HepG2 (cell line): Measurements from ENCODE around the gene FAM20C. TPM values are rescaled to one million over a fixed set of nuclear protein-coding genes. Genes with fewer than 3 reads are reported as not detected.

Experiments
- CBX5 ChIP-seq: sonication (generic); formaldehyde crosslinking; IDR thresholded peaks from 2 replicates; pipeline ENCODE4 v1.4.0; 2020; ENCODE audit warnings: missing genetic modification reagents, borderline replicate concordance
- CENPX ChIP-seq: sonication (generic); formaldehyde crosslinking; IDR thresholded peaks from 2 replicates; pipeline ENCODE4 v1.9.0; 2021; ENCODE audit warnings: mild to moderate bottlenecking, missing genetic modification reagents, moderate library complexity
- PITX1 ChIP-seq: sonication (generic); formaldehyde crosslinking; IDR thresholded peaks from 2 replicates; pipeline ENCODE4 v1.5.1; 2020; ENCODE audit warnings: mild to moderate bottlenecking, missing genetic modification reagents
- RERE ChIP-seq: IDR thresholded peaks from 2 replicates; pipeline ENCODE4 v1.6.1; 2016; ENCODE audit warnings: low read depth, missing genetic modification reagents, missing compliant biosample characterization
- SP1 ChIP-seq, 2 experiments: fragments of 450-650 bp in 1 of 2; sonication (generic) in 1 of 2; formaldehyde crosslinking in 1 of 2; IDR thresholded peaks; 2 replicates each; pipeline versions ENCODE4 v1.4.0 to v1.6.1; 2016 to 2020; ENCODE audit warnings: missing genetic modification reagents in 1 of 2
- SRSF9 ChIP-seq: fragments of 200-400 bp; formaldehyde crosslinking; IDR thresholded peaks from 2 replicates; pipeline ENCODE4 v1.6.1; 2018; ENCODE audit warnings: borderline replicate concordance, mild to moderate bottlenecking, low read depth, low read length; ENCODE audit not compliant: insufficient read depth, poor library complexity, severe bottlenecking
- TBX2 ChIP-seq: sonication (generic); formaldehyde crosslinking; IDR thresholded peaks from 2 replicates; pipeline ENCODE4 v1.5.0; 2020; ENCODE audit warnings: missing genetic modification reagents, mild to moderate bottlenecking, borderline replicate concordance
- TFDP2 ChIP-seq: sonication (generic); formaldehyde crosslinking; IDR thresholded peaks from 2 replicates; pipeline ENCODE4 v1.4.0; 2020; ENCODE audit warnings: missing genetic modification reagents
- ZNF18 ChIP-seq: sonication (generic); formaldehyde crosslinking; IDR thresholded peaks from 2 replicates; pipeline ENCODE4 v1.8.0; 2022; ENCODE audit warnings: mild to moderate bottlenecking, missing genetic modification reagents; ENCODE audit not compliant: insufficient replicate concordance
- ZNF446 ChIP-seq: sonication (generic); formaldehyde crosslinking; IDR thresholded peaks from 2 replicates; pipeline ENCODE4 v1.5.0; 2020; ENCODE audit warnings: mild to moderate bottlenecking, missing genetic modification reagents
- ZNF652 ChIP-seq: IDR thresholded peaks from 2 replicates; pipeline ENCODE4 v1.6.1; 2016; ENCODE audit warnings: low read depth, borderline replicate concordance
- polyA plus RNA-seq, 8 experiments: library from polyadenylated mRNA; depleted of rRNA in 3 of 8; stranded (reverse) in 7 of 8; unstranded in 1 of 8; fragments of >200 nt; fragmentation: Illumina TruSeq in 4 of 8; extraction: Trizol in 4 of 8; gene quantifications; 2 replicates each; pipeline versions ENCODE4 v1.2.1 to v1.2.3, GENCODE V29; 2011 to 2016; ENCODE audit warnings: low read depth in 4 of 8, missing spikeins in 1 of 8, mixed read lengths in 1 of 8; ENCODE audit not compliant: insufficient read depth in 1 of 8
- total RNA-seq, 5 experiments: library from RNA; depleted of rRNA; stranded (reverse); fragments of >200 nt; fragmentation: Illumina TruSeq; extraction: Trizol; gene quantifications; 2 replicates each; pipeline ENCODE4 v1.2.3, GENCODE V29; 2016; ENCODE audit warnings: low read depth in 1 of 5
- TF ChIP-seq, protein P1 (sequence below): sonication (generic); formaldehyde crosslinking; conservative IDR thresholded peaks from 2 replicates; pipeline ENCODE4 v1.4.0; 2020; ENCODE audit warnings: missing genetic modification reagents
- TF ChIP-seq, protein P2 (sequence below), 2 experiments: sonication (generic) in 1 of 2; formaldehyde crosslinking in 1 of 2; IDR thresholded peaks; 2 replicates each; pipeline versions ENCODE4 v1.4.0 to v1.6.1; 2016 to 2020; ENCODE audit warnings: borderline replicate concordance in 1 of 2, low read depth in 1 of 2, mild to moderate bottlenecking in 1 of 2, missing genetic modification reagents in 1 of 2

Gene FAM20C
- total and polyA plus RNA-seq, 2 of the 13 experiments (the other 11 are each of a cell fraction or from before 2014, with no cell fraction given) = 11.9 to 19.9 TPM

GRCh38 chr7:220151-220841, 27.9 kb downstream of the FAM20C start (continued):
- TF ChIP-seq PITX1 (CRISPR knock-in tag) (no peak), SP1 (IDR thresholded peaks at IDR 0.05) (no peak), SP1 (CRISPR knock-in tag; IDR thresholded peaks at IDR 0.05) (0 out of 2 replicates have a peak, but pooled peaks have one; percentile 13), SRSF9 (no peak), TFDP2 (CRISPR knock-in tag) (0 out of 2 replicates have a peak, but pooled peaks have one; percentile 29), ZNF446 (no peak), CENPX (CRISPR knock-in tag) (no peak), ZNF652 (no peak), ZNF18 (CRISPR knock-in tag) (no peak), CBX5 (CRISPR knock-in tag) (no peak), TBX2 (CRISPR knock-in tag) (peak; percentile 45; the same call in 1 of the 2 replicates), RERE (no peak)
- TF ChIP-seq, protein P1, sequence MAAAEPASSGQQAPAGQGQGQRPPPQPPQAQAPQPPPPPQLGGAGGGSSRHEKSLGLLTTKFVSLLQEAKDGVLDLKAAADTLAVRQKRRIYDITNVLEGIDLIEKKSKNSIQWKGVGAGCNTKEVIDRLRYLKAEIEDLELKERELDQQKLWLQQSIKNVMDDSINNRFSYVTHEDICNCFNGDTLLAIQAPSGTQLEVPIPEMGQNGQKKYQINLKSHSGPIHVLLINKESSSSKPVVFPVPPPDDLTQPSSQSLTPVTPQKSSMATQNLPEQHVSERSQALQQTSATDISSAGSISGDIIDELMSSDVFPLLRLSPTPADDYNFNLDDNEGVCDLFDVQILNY (CRISPR knock-in tag) = no peak
- TF ChIP-seq, protein P2, sequence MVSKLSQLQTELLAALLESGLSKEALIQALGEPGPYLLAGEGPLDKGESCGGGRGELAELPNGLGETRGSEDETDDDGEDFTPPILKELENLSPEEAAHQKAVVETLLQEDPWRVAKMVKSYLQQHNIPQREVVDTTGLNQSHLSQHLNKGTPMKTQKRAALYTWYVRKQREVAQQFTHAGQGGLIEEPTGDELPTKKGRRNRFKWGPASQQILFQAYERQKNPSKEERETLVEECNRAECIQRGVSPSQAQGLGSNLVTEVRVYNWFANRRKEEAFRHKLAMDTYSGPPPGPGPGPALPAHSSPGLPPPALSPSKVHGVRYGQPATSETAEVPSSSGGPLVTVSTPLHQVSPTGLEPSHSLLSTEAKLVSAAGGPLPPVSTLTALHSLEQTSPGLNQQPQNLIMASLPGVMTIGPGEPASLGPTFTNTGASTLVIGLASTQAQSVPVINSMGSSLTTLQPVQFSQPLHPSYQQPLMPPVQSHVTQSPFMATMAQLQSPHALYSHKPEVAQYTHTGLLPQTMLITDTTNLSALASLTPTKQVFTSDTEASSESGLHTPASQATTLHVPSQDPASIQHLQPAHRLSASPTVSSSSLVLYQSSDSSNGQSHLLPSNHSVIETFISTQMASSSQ (IDR thresholded peaks at IDR 0.05; ENCODE audit: low read depth) = no peak
- TF ChIP-seq, protein P2 (CRISPR knock-in tag; IDR thresholded peaks at IDR 0.05; ENCODE audit: borderline replicate concordance) = 0 out of 2 replicates have a peak, but pooled peaks have one; percentile 7
